ENCODE data around the gene PODN.

PODN gene

DNA sequence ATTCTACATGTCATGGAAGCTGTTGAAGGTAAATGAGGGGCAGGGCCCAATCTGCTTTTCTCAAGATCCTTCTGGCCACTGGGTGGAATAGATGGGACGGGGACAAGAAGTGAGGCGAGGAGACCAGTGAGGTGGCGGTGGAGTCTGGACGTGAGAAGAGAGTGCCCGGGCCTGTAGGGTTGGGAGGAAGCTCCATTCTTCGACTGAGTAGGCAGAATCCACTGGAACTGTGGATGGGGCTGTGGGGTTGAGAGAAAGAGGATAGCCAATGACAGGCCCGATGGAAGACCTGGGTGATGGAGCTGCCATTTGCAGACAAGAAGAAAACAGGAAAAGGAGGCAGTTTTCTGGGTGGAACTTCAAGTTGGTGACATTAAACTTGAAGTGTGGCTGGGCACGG lies 70.2 kb downstream of the PODN start:
- H3K4me1 ChIP-seq (ENCODE audit: insufficient read depth, poor library complexity, severe bottlenecking): no peaks in the 10 kb centered on the region
- ATAC-seq (ENCODE audit: low read depth) (no peak), DNase-seq (ENCODE audit: low spot score) (no peak)
- H3K9me3 ChIP-seq (ENCODE audit: severe bottlenecking): no peaks in the 10 kb centered on the region
- H3K27me3 ChIP-seq (ENCODE audit: insufficient read depth, poor library complexity, severe bottlenecking): no peaks in the 10 kb centered on the region
- no peak overlapping the region for H3K4me3 ChIP-seq (ENCODE audit: severe bottlenecking)
- TF ChIP-seq CTCF (IDR thresholded peaks at IDR 0.05; ENCODE audit: poor library complexity, severe bottlenecking): no peak
- no peak overlapping the region for H3K27ac ChIP-seq (ENCODE audit: poor library complexity, severe bottlenecking)
- no peaks in the 10 kb centered on the region for H3K36me3 ChIP-seq (ENCODE audit: low read depth)

DNA sequence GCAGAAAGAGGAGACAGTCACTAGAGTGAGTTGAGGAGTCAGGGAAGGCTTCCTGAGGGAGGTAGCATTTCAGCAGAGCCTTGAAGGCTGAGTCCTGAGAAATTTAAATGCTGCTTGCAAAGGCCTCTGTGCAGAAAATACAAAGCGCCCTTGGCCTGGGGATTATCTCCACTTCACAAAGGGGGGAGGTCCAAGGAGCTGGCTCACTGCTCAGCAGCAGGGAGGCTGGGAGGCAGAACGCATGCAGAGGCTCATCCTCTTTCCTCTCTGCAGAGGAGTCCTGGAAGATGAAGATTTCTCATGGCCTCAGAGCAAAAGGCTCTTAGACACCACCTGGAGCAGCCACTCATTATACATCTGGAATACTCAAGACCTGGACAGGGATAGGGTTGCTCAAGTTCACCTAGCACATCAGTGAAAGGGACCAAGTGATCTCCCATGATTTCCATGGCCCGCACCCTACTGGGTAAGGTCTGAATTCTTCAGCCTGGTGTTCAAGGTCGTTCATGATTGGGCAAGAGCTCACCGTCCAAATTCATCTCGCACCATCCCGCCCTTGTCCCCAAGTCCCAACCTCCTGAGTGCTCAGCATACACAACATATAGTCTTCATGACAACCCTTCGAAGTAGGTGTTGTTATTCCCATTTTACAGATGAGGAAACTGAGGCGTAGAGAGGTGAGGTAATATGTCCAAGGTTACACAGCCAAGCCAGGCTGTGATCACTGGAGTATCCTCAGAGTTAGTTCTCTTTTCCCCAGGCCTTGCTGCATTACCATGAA lies 71.4 kb downstream of the PODN start:
- Histone ChIP-seq H3K4me1 (ENCODE audit: insufficient read depth, poor library complexity, severe bottlenecking) (no peaks in the 10 kb centered on the region), H3K36me3 (ENCODE audit: low read depth) (no peaks in the 10 kb centered on the region), H3K27ac (ENCODE audit: poor library complexity, severe bottlenecking) (no peak overlapping the region), H3K4me3 (ENCODE audit: severe bottlenecking) (no peak overlapping the region), H3K27me3 (ENCODE audit: insufficient read depth, poor library complexity, severe bottlenecking) (no peaks in the 10 kb centered on the region), H3K9me3 (ENCODE audit: severe bottlenecking) (peaks cover 8% of the 10 kb centered on the region)
- no peak for TF ChIP-seq CTCF (IDR thresholded peaks at IDR 0.05; ENCODE audit: poor library complexity, severe bottlenecking)
- no peak for DNase-seq (ENCODE audit: low spot score)
- ATAC-seq (ENCODE audit: low read depth): no peak

DNA sequence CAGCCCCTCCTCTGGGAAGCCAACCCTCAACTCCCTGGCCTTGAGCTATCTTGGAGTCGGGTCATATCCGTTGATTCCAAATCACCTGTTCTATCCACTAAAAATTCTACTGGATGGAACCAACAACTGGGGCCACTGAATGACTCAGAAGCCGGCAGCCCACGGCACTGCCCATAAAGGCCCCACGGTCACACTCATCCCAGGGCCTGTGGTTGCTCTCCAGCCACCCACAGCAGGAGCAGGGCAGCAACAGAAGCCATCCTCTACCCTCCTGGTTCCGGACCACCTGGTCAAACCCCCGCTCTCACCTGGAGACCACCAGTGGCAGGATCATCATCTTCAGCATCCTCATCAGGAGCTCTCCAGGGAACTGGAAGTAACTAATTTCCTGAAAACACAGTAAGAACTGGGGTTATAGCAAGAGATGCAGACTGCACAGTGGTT lies 72.1 kb downstream of the PODN start:
- Histone ChIP-seq H3K4me3 (ENCODE audit: severe bottlenecking) (no peak overlapping the region), H3K27me3 (ENCODE audit: insufficient read depth, poor library complexity, severe bottlenecking) (no peaks in the 10 kb centered on the region), H3K36me3 (ENCODE audit: low read depth) (no peaks in the 10 kb centered on the region), H3K9me3 (ENCODE audit: severe bottlenecking) (peaks cover 8% of the 10 kb centered on the region), H3K4me1 (ENCODE audit: insufficient read depth, poor library complexity, severe bottlenecking) (no peaks in the 10 kb centered on the region), H3K27ac (ENCODE audit: poor library complexity, severe bottlenecking) (no peak overlapping the region)
- ATAC-seq (ENCODE audit: low read depth): no peak
- TF ChIP-seq CTCF (IDR thresholded peaks at IDR 0.05; ENCODE audit: poor library complexity, severe bottlenecking): no peak
- DNase-seq (ENCODE audit: low spot score): no peak

Measured in RWPE2 (cell line).